Left kidney (tissue), 1 donor: Measurements from ENCODE around the gene NGFR. TPM values are rescaled to one million over a fixed set of nuclear protein-coding genes. Genes with fewer than 3 reads are reported as not detected.

Source experiments
- polyA plus RNA-seq: library from polyadenylated mRNA; unstranded; fragments of 120-200 nt; gene quantifications from one replicate; pipeline ENCODE4 v1.2.1, GENCODE V29; 2013; ENCODE audit not compliant: insufficient read length

NGFR gene
- polyA plus RNA-seq, 1 donor, result 2.9 TPM

Other genes starting within 250 kb of the NGFR start
- gene ZNF652, start 133.0 kb upstream of the NGFR start, polyA plus RNA-seq, result 36.7 TPM
- gene PHB1, start 80.4 kb upstream of the NGFR start, polyA plus RNA-seq, result 218 TPM
- gene NXPH3, start 80.6 kb downstream of the NGFR start, polyA plus RNA-seq, result 0.76 TPM
- gene SPOP, start 182.8 kb downstream of the NGFR start, polyA plus RNA-seq, result 70.9 TPM
- gene SLC35B1, start 212.7 kb downstream of the NGFR start, polyA plus RNA-seq, result 83.3 TPM